H1 (cell line): ENCODE results near the gene ADRB2. TPM values are rescaled to one million over a fixed set of nuclear protein-coding genes. Genes with fewer than 3 reads are reported as not detected.

ENCODE experiments used
- CTCF ChIA-PET: fragments of 300-600 bp; sonication (Branson Sonifier 250); formaldehyde crosslinking; loops from one replicate; lab custom pipeline; 2021; ENCODE audit not compliant: partially characterized antibody; lab: Charles Lee
- POLR2A ChIA-PET: fragments of 300-600 bp; sonication (Branson Sonifier 250); formaldehyde crosslinking; loops from one replicate; lab custom pipeline; 2021; ENCODE audit warnings: inconsistent platforms; ENCODE audit not compliant: partially characterized antibody; lab: Charles Lee
- DNase-seq, 2 experiments: peaks; one replicate each; pipeline versions ENCODE4 v3.0.0 to v3.0.0-alpha.2; 2010 to 2022; ENCODE audit warnings: low spot score in 2 of 2, low read depth in 1 of 2, mixed read lengths in 1 of 2
- FAIRE-seq: peaks from 2 replicates; lab custom pipeline; 2011; peaks lifted over from hg19 to GRCh38; lab: Jason Lieb, UNC
- H2AFZ ChIP-seq: 2 replicates; pipeline ENCODE4 v1.8.1; 2012; ENCODE audit warnings: low read length, inconsistent platforms
- H2AK5ac ChIP-seq: 2 replicates; pipeline ENCODE4 v1.6.1; 2013; ENCODE audit warnings: low read depth, low read length
- H2BK120ac ChIP-seq: replicated peaks from 2 replicates; pipeline ENCODE3; 2013; ENCODE audit warnings: low read depth, low read length, inconsistent platforms
- H2BK12ac ChIP-seq: 2 replicates; pipeline ENCODE4 v1.6.1; 2013; ENCODE audit warnings: low read depth, low read length
- H2BK15ac ChIP-seq: 2 replicates; pipeline ENCODE4 v1.6.1; 2013; ENCODE audit warnings: low read length
- H2BK20ac ChIP-seq: 2 replicates; pipeline ENCODE4 v1.6.1; 2013; ENCODE audit warnings: low read length
- H2BK5ac ChIP-seq: 2 replicates; pipeline ENCODE4 v1.6.1; 2013; ENCODE audit warnings: low read depth, low read length
- H3K14ac ChIP-seq: 2 replicates; pipeline ENCODE4 v1.6.1; 2013; ENCODE audit warnings: inconsistent platforms; ENCODE audit not compliant: insufficient read length
- H3K18ac ChIP-seq: 2 replicates; pipeline ENCODE4 v1.6.1; 2013; ENCODE audit warnings: low read length; ENCODE audit errors: extremely low read depth
- H3K23ac ChIP-seq: 2 replicates; pipeline ENCODE4 v1.6.1; 2013; ENCODE audit warnings: inconsistent platforms; ENCODE audit not compliant: insufficient read length
- H3K23me2 ChIP-seq: 2 replicates; pipeline ENCODE4 v1.6.1; 2013; ENCODE audit warnings: low read depth, low read length
- H3K27ac ChIP-seq: 2 replicates; pipeline ENCODE4 v1.6.1; 2011; ENCODE audit warnings: low read depth, low read length, inconsistent platforms
- H3K27me3 ChIP-seq, 4 experiments: replicated peaks in 1 of 4; 1 replicate in 1 of 4; 2 replicates in 3 of 4; pipeline versions ENCODE4 v1.6.1 to v1.8.1; 2011 to 2013; ENCODE audit warnings: low read length in 3 of 4, mild to moderate bottlenecking in 3 of 4, inconsistent platforms in 2 of 4, mixed read lengths in 2 of 4, moderate library complexity in 1 of 4; ENCODE audit not compliant: control insufficient read depth in 3 of 4, insufficient read depth in 3 of 4; ENCODE audit errors: extremely low read depth in 1 of 4
- H3K36me3 ChIP-seq, 4 experiments: 2 replicates each; pipeline versions ENCODE4 v1.6.1 to v1.8.1; 2011 to 2013; ENCODE audit warnings: mild to moderate bottlenecking in 4 of 4, low read length in 3 of 4, moderate library complexity in 2 of 4, control low read depth in 1 of 4, inconsistent platforms in 1 of 4; ENCODE audit not compliant: insufficient read depth in 4 of 4, control insufficient read depth in 2 of 4
- H3K4ac ChIP-seq: replicated peaks from 2 replicates; pipeline ENCODE3; 2013; ENCODE audit warnings: low read length, low read depth, mixed read lengths, inconsistent platforms; ENCODE audit not compliant: insufficient read length
- H3K4me1 ChIP-seq, 4 experiments: replicated peaks in 1 of 4; 1 replicate in 1 of 4; 2 replicates in 3 of 4; pipeline versions ENCODE4 v1.6.1 to v1.8.1; 2011 to 2013; ENCODE audit warnings: low read length in 3 of 4, inconsistent platforms in 2 of 4, mixed read lengths in 1 of 4; ENCODE audit not compliant: insufficient read depth in 4 of 4, control insufficient read depth in 3 of 4
- H3K4me2 ChIP-seq, 2 experiments: 2 replicates each; pipeline versions ENCODE4 v1.6.1 to v1.8.1; 2011 to 2013; ENCODE audit warnings: low read depth in 2 of 2, low read length in 2 of 2, control low read depth in 1 of 2, inconsistent platforms in 1 of 2, mild to moderate bottlenecking in 1 of 2; ENCODE audit not compliant: insufficient read depth in 1 of 2
- H3K4me3 ChIP-seq, 4 experiments: fragments of 200-600, 300-600 bp in 1 of 4; sonication (generic), shearing (Covaris generic), sonication (Bioruptor Twin) in 1 of 4; 2 replicates each; pipeline versions ENCODE4 v1.5.1 to v1.8.1; 2011 to 2016; ENCODE audit warnings: low read length in 4 of 4, low read depth in 3 of 4, control low read depth in 2 of 4, inconsistent platforms in 2 of 4, mild to moderate bottlenecking in 2 of 4, mixed read lengths in 1 of 4, moderate library complexity in 1 of 4; ENCODE audit not compliant: insufficient read depth in 2 of 4; ENCODE audit errors: extremely low read depth in 1 of 4
- H3K56ac ChIP-seq: replicated peaks from 2 replicates; pipeline ENCODE3; 2013; ENCODE audit warnings: low read depth, mild to moderate bottlenecking, mixed read lengths, low read length, inconsistent platforms; ENCODE audit not compliant: insufficient read length
- H3K79me1 ChIP-seq: 2 replicates; pipeline ENCODE4 v1.6.1; 2013; ENCODE audit warnings: low read depth, low read length, control low read depth
- H3K79me2 ChIP-seq, 2 experiments: 2 replicates each; pipeline versions ENCODE4 v1.6.1 to v1.8.1; 2012 to 2013; ENCODE audit warnings: low read length in 2 of 2, mild to moderate bottlenecking in 2 of 2, inconsistent platforms in 1 of 2; ENCODE audit not compliant: insufficient read depth in 2 of 2, control insufficient read depth in 1 of 2
- H3K9ac ChIP-seq, 4 experiments: replicated peaks in 1 of 4; 1 replicate in 1 of 4; 2 replicates in 3 of 4; pipeline versions ENCODE4 v1.6.1 to v1.8.1; 2011 to 2013; ENCODE audit warnings: low read depth in 3 of 4, low read length in 3 of 4, control low read depth in 2 of 4, mild to moderate bottlenecking in 2 of 4, moderate library complexity in 2 of 4, inconsistent platforms in 1 of 4; ENCODE audit errors: extremely low read depth in 1 of 4
- H3K9me3 ChIP-seq, 2 experiments: 2 replicates each; pipeline versions ENCODE4 v1.6.1 to v1.8.1; 2012 to 2013; ENCODE audit warnings: mild to moderate bottlenecking in 2 of 2, moderate library complexity in 2 of 2, control low read depth in 1 of 2, inconsistent platforms in 1 of 2, low read depth in 1 of 2, low read length in 1 of 2, mixed read lengths in 1 of 2; ENCODE audit not compliant: insufficient read depth in 2 of 2
- H4K20me1 ChIP-seq, 2 experiments: replicated peaks in 1 of 2; 2 replicates each; pipeline versions ENCODE3 to v1.8.1; 2011 to 2013; ENCODE audit warnings: inconsistent platforms in 2 of 2, low read length in 2 of 2, mild to moderate bottlenecking in 1 of 2; ENCODE audit not compliant: insufficient read depth in 2 of 2, control insufficient read depth in 1 of 2
- H4K5ac ChIP-seq: 2 replicates; pipeline ENCODE4 v1.6.1; 2013; ENCODE audit warnings: low read length, low read depth, mixed read lengths, inconsistent platforms; ENCODE audit not compliant: insufficient read length
- H4K8ac ChIP-seq: 2 replicates; pipeline ENCODE4 v1.8.0; 2013; ENCODE audit warnings: mild to moderate bottlenecking, moderate library complexity, low read length, inconsistent platforms; ENCODE audit not compliant: insufficient read depth; ENCODE audit errors: extremely low read depth
- H4K91ac ChIP-seq: replicated peaks from 2 replicates; pipeline ENCODE3; 2013; ENCODE audit warnings: low read length, mixed read lengths, inconsistent platforms; ENCODE audit not compliant: insufficient read length
- CHD2 ChIP-seq: IDR thresholded peaks from 2 replicates; pipeline ENCODE4 v1.6.1; 2012; ENCODE audit warnings: low read length, improper control_type of control experiment
- CTBP2 ChIP-seq: IDR thresholded peaks from 2 replicates; pipeline ENCODE4 v1.7.0; 2011; ENCODE audit warnings: borderline replicate concordance, mild to moderate bottlenecking, moderate library complexity, mixed read lengths, low read length; ENCODE audit not compliant: insufficient read depth, insufficient read length
- EP300 ChIP-seq, 2 experiments: IDR thresholded peaks; 1 replicate in 1 of 2; 2 replicates in 1 of 2; pipeline ENCODE4 v1.6.1; 2011 to 2012; ENCODE audit warnings: low read depth in 2 of 2, low read length in 2 of 2, mild to moderate bottlenecking in 2 of 2, borderline replicate concordance in 1 of 2, inconsistent platforms in 1 of 2, moderate library complexity in 1 of 2
- JUN ChIP-seq: IDR thresholded peaks from 2 replicates; pipeline ENCODE4 v1.6.1; 2011; ENCODE audit warnings: low read depth, mild to moderate bottlenecking, improper control_type of control experiment, low read length
- MAFK ChIP-seq: IDR thresholded peaks from 2 replicates; pipeline ENCODE4 v1.6.1; 2012; ENCODE audit warnings: low read depth, mild to moderate bottlenecking, improper control_type of control experiment, low read length
- RBBP5 ChIP-seq: IDR thresholded peaks from 2 replicates; pipeline ENCODE4 v1.7.1; 2012; ENCODE audit warnings: low read depth, mild to moderate bottlenecking, inconsistent platforms, low read length, moderate library complexity, borderline replicate concordance
- SIN3A ChIP-seq, 2 experiments: IDR thresholded peaks in 1 of 2; conservative IDR thresholded peaks in 1 of 2; 2 replicates each; pipeline ENCODE4 v1.6.1; 2011 to 2012; ENCODE audit warnings: low read length in 2 of 2, improper control_type of control experiment in 1 of 2, low read depth in 1 of 2, mild to moderate bottlenecking in 1 of 2
- TCF12 ChIP-seq: IDR thresholded peaks from 2 replicates; pipeline ENCODE4 v1.6.1; 2011; ENCODE audit warnings: low read depth, mild to moderate bottlenecking, low read length
- WGBS, 2 experiments: shearing (Covaris generic) in 1 of 2; methylation state at CpG; one replicate each; pipeline versions ENCODE4 v1.1.6 to v1.1.7; 2013 to 2015; ENCODE audit warnings: low lambda C conversion rate in 2 of 2, mixed read lengths in 2 of 2, inconsistent platforms in 1 of 2, low coverage in 1 of 2, missing lambda C conversion rate in 1 of 2; ENCODE audit not compliant: insufficient replicate concordance in 2 of 2, insufficient coverage in 1 of 2, insufficient read length in 1 of 2; ENCODE audit errors: extremely low coverage in 1 of 2, missing lambda C conversion rate in 1 of 2; 5-methylcytosine and 5-hydroxymethylcytosine counted together
- polyA plus RNA-seq, 7 experiments: library from polyadenylated mRNA; depleted of rRNA in 3 of 7; stranded (reverse) in 5 of 7; unstranded in 2 of 7; fragments of >200 nt in 5 of 7; fragments of 200-250 nt in 2 of 7; gene quantifications; 1 replicate in 5 of 7; 2 replicates in 1 of 7; 4 replicates in 1 of 7; pipeline versions ENCODE4 v1.2.1 to v1.2.3, GENCODE V29; 2011 to 2013; ENCODE audit warnings: missing spikeins in 2 of 7, mixed read lengths in 2 of 7
- total RNA-seq: library from RNA; stranded (reverse); fragmentation: NEBNext Ultra II Directional; extraction: Animal tissue kit (Norgen Biotek cat#: 25700); gene quantifications from 2 replicates; pipeline ENCODE4 v1.2.1, GENCODE V29; 2021
- TF ChIP-seq, protein P1 (sequence below): IDR thresholded peaks from 2 replicates; pipeline ENCODE4 v1.6.1; 2012; ENCODE audit warnings: low read length, inconsistent platforms

Gene ADRB2
- total and polyA plus RNA-seq, 2 of the 8 experiments (the other 6 are each of a cell fraction or from before 2014, with no cell fraction given) = 0.65 to 0.77 TPM

DNA sequence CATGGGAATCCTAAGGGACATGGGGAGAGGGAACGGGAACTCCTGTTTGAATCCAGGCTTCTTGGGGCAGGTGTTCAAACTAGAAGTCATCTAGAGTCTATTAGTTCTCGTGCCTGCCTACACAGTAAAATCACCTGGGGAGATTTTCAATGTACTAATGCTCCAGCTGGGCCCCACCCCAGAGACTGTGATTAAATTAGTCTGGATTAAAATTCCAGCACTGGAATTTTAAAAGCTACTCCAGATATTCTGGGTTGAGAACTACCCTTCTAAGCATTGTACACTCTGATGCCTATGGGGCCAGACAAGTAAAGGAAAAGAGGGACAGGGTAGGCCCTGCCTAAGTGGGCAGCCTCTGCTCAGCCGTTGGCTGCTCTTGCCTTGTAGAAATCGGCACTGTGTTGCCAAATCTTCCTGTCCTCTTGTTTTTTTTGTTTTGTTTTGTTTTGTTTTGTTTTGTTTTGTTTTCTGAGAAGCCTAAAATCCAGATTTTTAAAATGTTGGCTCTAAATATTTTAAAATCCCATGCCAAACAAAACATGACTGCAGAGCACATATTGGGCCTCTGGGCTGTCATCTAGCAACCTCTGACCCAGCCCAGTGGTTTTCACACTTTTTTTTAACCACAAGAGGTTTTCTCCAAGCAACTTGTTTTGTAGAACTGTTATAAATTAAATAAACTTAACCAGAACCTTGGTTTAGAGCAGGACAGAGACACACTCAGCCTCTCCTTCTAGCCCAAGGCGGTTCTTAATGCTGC lies 29.0 kb downstream of the ADRB2 start:
- no peak overlapping the region for H3K56ac ChIP-seq

More for the DNA sequence above, 29.0 kb downstream of the ADRB2 start:
- no peak overlapping the region for H2BK12ac ChIP-seq
- ChIA-PET POLR2A (no interaction called here), CTCF (interaction anchor here (1.0 to 2.1 kb wide), 3 partner anchors 102 to 125 kb away, joined by 3 to 7 read pairs (median 6); no protein-coding TSS in a partner anchor)
- FAIRE-seq (no peak), DNase-seq (no peak)
- H2AK5ac ChIP-seq = no peak overlapping the region
- no peaks in the 10 kb centered on the region for H3K79me1 ChIP-seq
- no peak overlapping the region for H3K4me3 ChIP-seq
- H4K8ac ChIP-seq = no peak overlapping the region
- H3K4ac ChIP-seq = no peak overlapping the region
- H3K79me2 ChIP-seq = no peaks in the 10 kb centered on the region
- H3K36me3 ChIP-seq = no peaks in the 10 kb centered on the region
- H3K9me3 ChIP-seq = no peaks in the 10 kb centered on the region
- H3K18ac ChIP-seq = no peak overlapping the region
- H3K4me1 ChIP-seq = no peaks in the 10 kb centered on the region
- H2BK5ac ChIP-seq = no peak overlapping the region
- no peak overlapping the region for H4K91ac ChIP-seq
- H2BK15ac ChIP-seq = no peak overlapping the region
- H3K27ac ChIP-seq = no peak overlapping the region
- H3K14ac ChIP-seq = no peak overlapping the region
- no peaks in the 10 kb centered on the region for H3K27me3 ChIP-seq
- H3K23me2 ChIP-seq = no peaks in the 10 kb centered on the region
- H4K5ac ChIP-seq = no peak overlapping the region
- no peak overlapping the region for H3K4me2 ChIP-seq
- H3K23ac ChIP-seq = no peak overlapping the region
- no peaks in the 10 kb centered on the region for H4K20me1 ChIP-seq
- no peak for TF ChIP-seq CHD2
- no peak for TF ChIP-seq CTBP2
- TF ChIP-seq JUN = no peak
- TF ChIP-seq, protein P1, sequence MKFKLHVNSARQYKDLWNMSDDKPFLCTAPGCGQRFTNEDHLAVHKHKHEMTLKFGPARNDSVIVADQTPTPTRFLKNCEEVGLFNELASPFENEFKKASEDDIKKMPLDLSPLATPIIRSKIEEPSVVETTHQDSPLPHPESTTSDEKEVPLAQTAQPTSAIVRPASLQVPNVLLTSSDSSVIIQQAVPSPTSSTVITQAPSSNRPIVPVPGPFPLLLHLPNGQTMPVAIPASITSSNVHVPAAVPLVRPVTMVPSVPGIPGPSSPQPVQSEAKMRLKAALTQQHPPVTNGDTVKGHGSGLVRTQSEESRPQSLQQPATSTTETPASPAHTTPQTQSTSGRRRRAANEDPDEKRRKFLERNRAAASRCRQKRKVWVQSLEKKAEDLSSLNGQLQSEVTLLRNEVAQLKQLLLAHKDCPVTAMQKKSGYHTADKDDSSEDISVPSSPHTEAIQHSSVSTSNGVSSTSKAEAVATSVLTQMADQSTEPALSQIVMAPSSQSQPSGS = no peak
- no peak for TF ChIP-seq RBBP5
- TF ChIP-seq MAFK = no peak
- TF ChIP-seq TCF12 = no peak
- no peak for TF ChIP-seq EP300 (IDR thresholded peaks at IDR 0.05; ENCODE audit: borderline replicate concordance in 1 of 2, low read depth in 2 of 2, low read length in 2 of 2)
- no peak for TF ChIP-seq SIN3A (conservative IDR thresholded peaks at IDR 0.05 in 1 of 2, IDR thresholded peaks at IDR 0.05 in 1 of 2; ENCODE audit: low read depth in 1 of 2, low read length in 2 of 2)
- 86% methylated on average over 5 of the region's 5 CpGs; no CpG with 5 or more reads in 1 of the 2 experiments for WGBS, 2 experiments
- no peak overlapping the region for H2BK120ac ChIP-seq
- no peak overlapping the region for H2AFZ ChIP-seq
- H3K9ac ChIP-seq = no peak overlapping the region
- no peak overlapping the region for H2BK20ac ChIP-seq
